A549 (cell line): Measurements from ENCODE around the gene WBP11.

Experiments used
- CTCF ChIP-seq: fragments of >200 bp; sonication (Bioruptor Twin); formaldehyde crosslinking; IDR thresholded peaks from 3 replicates; pipeline ENCODE4 v1.5.1; 2016
- ZFP36 ChIP-seq: fragments of 450-650 bp; IDR thresholded peaks from 2 replicates; pipeline ENCODE4 v1.6.1; 2014; ENCODE audit warnings: borderline replicate concordance; ENCODE audit not compliant: partially characterized antibody

GRCh38 chr12:14756334-14757143 is 46.7 kb downstream of the WBP11 start:
- TF ChIP-seq CTCF = peak; percentile 28; the same call in 1 of the 3 replicates
- TF ChIP-seq ZFP36 = no peak
